CD14-positive monocyte (primary cell): ENCODE measurements around the gene TMEM150C. TPM values are rescaled to one million over a fixed set of nuclear protein-coding genes. Genes with fewer than 3 reads are reported as not detected.

Experiments
- DNase-seq, 3 donors: peaks; one replicate each; pipeline ENCODE4 v3.0.0-alpha.2; 2011 to 2022
- H2AFZ ChIP-seq: 2 replicates; pipeline ENCODE4 v1.6.0; 2012; ENCODE audit warnings: mild to moderate bottlenecking, low read depth, low read length, inconsistent platforms; ENCODE audit not compliant: insufficient read depth, poor library complexity, severe bottlenecking
- H3K27ac ChIP-seq, 2 donors: 1 replicate in 1 of 2; 2 replicates in 1 of 2; pipeline ENCODE4 v1.5.1; 2012 to 2013; ENCODE audit warnings: low read length in 2 of 2, control low read depth in 1 of 2, inconsistent platforms in 1 of 2, low read depth in 1 of 2, mild to moderate bottlenecking in 1 of 2
- H3K27me3 ChIP-seq, 2 donors: one replicate each; pipeline versions ENCODE4 v1.6.0 to v1.6.1; 2011 to 2013; ENCODE audit warnings: low read length in 2 of 2; ENCODE audit not compliant: control insufficient read depth in 2 of 2, insufficient read depth in 2 of 2
- H3K36me3 ChIP-seq, 2 donors: replicated peaks in 1 of 2; 1 replicate in 1 of 2; 2 replicates in 1 of 2; pipeline versions ENCODE4 v1.5.1 to v1.6.1; 2012 to 2013; ENCODE audit warnings: low read length in 2 of 2, control low read depth in 1 of 2, inconsistent platforms in 1 of 2, mild to moderate bottlenecking in 1 of 2; ENCODE audit not compliant: insufficient read depth in 2 of 2, control insufficient read depth in 1 of 2
- H3K4me1 ChIP-seq, 2 donors: 1 replicate in 1 of 2; 2 replicates in 1 of 2; pipeline versions ENCODE4 v1.5.1 to v1.6.1; 2012 to 2013; ENCODE audit warnings: low read length in 2 of 2, control low read depth in 1 of 2, inconsistent platforms in 1 of 2, mild to moderate bottlenecking in 1 of 2, moderate library complexity in 1 of 2; ENCODE audit not compliant: insufficient read depth in 2 of 2, control insufficient read depth in 1 of 2
- H3K4me2 ChIP-seq: replicated peaks from 2 replicates; pipeline ENCODE3; 2012; ENCODE audit warnings: low read length, moderate library complexity, mild to moderate bottlenecking; ENCODE audit not compliant: poor library complexity, severe bottlenecking; ENCODE audit errors: extremely low read depth
- H3K4me3 ChIP-seq, 3 experiments: fragments of 200-600 bp in 1 of 3; sonication (generic) in 1 of 3; replicated peaks in 1 of 3; 1 replicate in 2 of 3; 2 replicates in 1 of 3; pipeline ENCODE4 v1.5.1; 2011 to 2013; ENCODE audit warnings: low read length in 3 of 3, mild to moderate bottlenecking in 3 of 3, control low read depth in 2 of 3, low read depth in 2 of 3, inconsistent platforms in 1 of 3, moderate library complexity in 1 of 3
- H3K79me2 ChIP-seq: 2 replicates; pipeline ENCODE4 v1.6.0; 2012; ENCODE audit warnings: mild to moderate bottlenecking, control low read depth, inconsistent platforms, low read length, moderate library complexity; ENCODE audit not compliant: insufficient read depth
- H3K9ac ChIP-seq: 2 replicates; pipeline ENCODE4 v1.6.0; 2017; ENCODE audit warnings: low read length, mild to moderate bottlenecking; ENCODE audit not compliant: insufficient read depth, poor library complexity, severe bottlenecking
- H3K9me3 ChIP-seq, 2 donors: replicated peaks in 1 of 2; 1 replicate in 1 of 2; 2 replicates in 1 of 2; pipeline versions ENCODE4 v1.5.1 to v1.6.1; 2012 to 2013; ENCODE audit warnings: low read length in 2 of 2, control low read depth in 1 of 2; ENCODE audit not compliant: control insufficient read depth in 1 of 2, insufficient read depth in 1 of 2
- H4K20me1 ChIP-seq: 2 replicates; pipeline ENCODE4 v1.6.0; 2012; ENCODE audit warnings: mild to moderate bottlenecking, low read length, control low read depth, moderate library complexity; ENCODE audit not compliant: insufficient read depth
- H3K27ac Mint-ChIP-seq, 7 donors: one replicate each; pipeline ENCODE4 v1.8.0; 2020; ENCODE audit warnings: mild to moderate bottlenecking in 7 of 7, mixed read lengths in 7 of 7, moderate library complexity in 6 of 7, inconsistent platforms in 2 of 7
- H3K27me3 Mint-ChIP-seq, 3 donors: one replicate each; pipeline ENCODE4 v1.8.0; 2021 to 2022; ENCODE audit warnings: low read depth in 3 of 3, mild to moderate bottlenecking in 3 of 3, mixed read lengths in 3 of 3, moderate library complexity in 3 of 3, inconsistent platforms in 1 of 3
- H3K36me3 Mint-ChIP-seq, 2 donors: one replicate each; pipeline ENCODE4 v1.8.0; 2020; ENCODE audit warnings: mixed read lengths in 2 of 2, inconsistent platforms in 1 of 2, mild to moderate bottlenecking in 1 of 2
- H3K4me1 Mint-ChIP-seq: one replicate; pipeline ENCODE4 v1.8.0; 2020; ENCODE audit warnings: mild to moderate bottlenecking, mixed read lengths
- H3K4me3 Mint-ChIP-seq, 2 donors: one replicate each; pipeline ENCODE4 v1.8.0; 2020; ENCODE audit warnings: mild to moderate bottlenecking in 2 of 2, mixed read lengths in 2 of 2, moderate library complexity in 1 of 2
- H3K9me3 Mint-ChIP-seq, 7 donors: one replicate each; pipeline ENCODE4 v1.8.0; 2020 to 2022; ENCODE audit warnings: mixed read lengths in 7 of 7, mild to moderate bottlenecking in 6 of 7, moderate library complexity in 6 of 7, inconsistent platforms in 2 of 7
- CTCF ChIP-seq: fragments of 200-600 bp; IDR thresholded peaks from one replicate; pipeline ENCODE4 v1.8.0; 2022; ENCODE audit warnings: antibody characterized with exemption, mild to moderate bottlenecking
- WGBS: methylation state at CpG from one replicate; pipeline ENCODE4 v1.1.5; 2013; ENCODE audit warnings: missing lambda C conversion rate; ENCODE audit not compliant: insufficient coverage; 5-methylcytosine and 5-hydroxymethylcytosine counted together
- intact Hi-C, 2 donors: fragments of 100-400 bp; cut with micrococcal nuclease; formaldehyde crosslinking; loops; one replicate each; pipeline versions ENCODE4 v1.15.0 to v1.15.1; 2023
- polyA plus RNA-seq, 3 donors: library from polyadenylated mRNA; depleted of rRNA in 1 of 3; unstranded in 2 of 3; stranded (reverse) in 1 of 3; fragments of 300-500 nt in 2 of 3; fragments of >200 nt in 1 of 3; fragmentation: Illumina TruSeq in 2 of 3; gene quantifications; 1 replicate in 2 of 3; 2 replicates in 1 of 3; pipeline ENCODE4 v1.2.3, GENCODE V29; 2012 to 2021

Gene TMEM150C
- polyA plus RNA-seq, 3 donors: not detected

- no peaks in the 10 kb centered on the region for H3K9me3 ChIP-seq
- no peaks in the 10 kb centered on the region for H3K79me2 ChIP-seq
- Mint-ChIP-seq H3K36me3 (no peaks in the 10 kb centered on the region), H3K27ac (no peak overlapping the region), H3K9me3 (peaks cover 0 to 2% (median 0%) of the 10 kb centered on the region in 7 donors), H3K27me3 (peaks cover 0 to 2% (median 0%) of the 10 kb centered on the region in 3 donors), H3K4me1 (no peaks in the 10 kb centered on the region), H3K4me3 (no peak overlapping the region)
- no peak for DNase-seq
- no CpG with 5 or more reads among the region's 2 CpGs for WGBS
- TF ChIP-seq CTCF: no peak
- no peak overlapping the region for H3K9ac ChIP-seq
- no peaks in the 10 kb centered on the region for H3K4me1 ChIP-seq
- H3K27me3 ChIP-seq: no peaks in the 10 kb centered on the region
- no peaks in the 10 kb centered on the region for H4K20me1 ChIP-seq
- no peak overlapping the region for H3K4me3 ChIP-seq
- no peak overlapping the region for H2AFZ ChIP-seq
- H3K36me3 ChIP-seq: no peaks in the 10 kb centered on the region
- no peak overlapping the region for H3K27ac ChIP-seq
- intact Hi-C loops: no loop called here
- H3K4me2 ChIP-seq: no peak overlapping the region
These were observed 48.3 kb upstream of the TMEM150C start for GRCh38 chr4:82610041-82610440.

GRCh38 chr4:82606622-82607021 lies 44.8 kb upstream of the TMEM150C start:
- Mint-ChIP-seq H3K27me3 (peaks cover 0 to 2% (median 0%) of the 10 kb centered on the region in 3 donors), H3K9me3 (peaks cover 0 to 2% (median 0%) of the 10 kb centered on the region in 7 donors), H3K4me1 (no peaks in the 10 kb centered on the region), H3K36me3 (no peaks in the 10 kb centered on the region), H3K4me3 (no peak overlapping the region), H3K27ac (no peak overlapping the region)
- Histone ChIP-seq H3K4me1 (no peaks in the 10 kb centered on the region), H3K27me3 (no peaks in the 10 kb centered on the region), H3K4me2 (no peak overlapping the region), H3K79me2 (no peaks in the 10 kb centered on the region), H3K9me3 (no peaks in the 10 kb centered on the region), H3K9ac (no peak overlapping the region), H4K20me1 (no peaks in the 10 kb centered on the region), H3K27ac (no peak overlapping the region), H3K4me3 (no peak overlapping the region), H3K36me3 (no peaks in the 10 kb centered on the region), H2AFZ (no peak overlapping the region)
- 92% methylated on average over 2 of the region's 7 CpGs for WGBS
- no peak for DNase-seq
- TF ChIP-seq CTCF: no peak
- intact Hi-C loops: no loop called here
